ENCODE results near the gene QSOX2.

QSOX2 gene

DNA sequence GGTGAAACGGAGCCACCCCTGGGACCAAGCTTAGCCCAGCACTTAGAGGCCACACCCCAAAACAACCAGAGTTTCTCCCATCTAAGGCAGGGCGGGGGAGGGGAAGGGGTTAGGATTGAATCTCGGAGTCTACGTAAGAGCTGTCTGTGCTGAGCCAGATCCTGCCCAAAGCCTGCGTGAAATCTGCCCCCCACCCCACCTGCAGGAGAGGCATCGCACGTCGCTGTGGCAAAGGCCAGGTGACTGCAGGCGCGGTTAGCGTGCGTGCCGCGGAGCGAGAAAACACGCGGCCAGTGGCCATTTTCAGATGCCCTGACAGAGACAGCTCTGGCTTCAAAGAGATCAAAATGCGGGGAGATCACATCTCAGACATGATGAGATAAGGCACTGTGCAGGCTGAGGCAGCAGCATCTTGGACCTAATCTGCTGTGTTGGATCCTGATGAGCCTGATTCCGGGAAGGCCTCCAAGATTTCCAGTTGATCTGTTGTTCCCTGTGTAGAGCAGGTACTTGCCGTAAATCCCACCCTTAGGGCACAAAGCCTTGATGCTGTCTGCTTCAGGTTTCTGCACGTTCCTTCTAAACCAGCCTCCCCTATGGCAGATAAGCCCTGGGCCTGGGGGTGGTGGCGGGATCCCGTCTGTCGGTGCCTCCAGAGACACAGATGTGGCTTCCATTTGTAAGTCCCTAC, 2.5 kb upstream of the QSOX2 start:
- Histone ChIP-seq H3K36me3 (ENCODE audit: low read depth) (no peaks in the 10 kb centered on the region), H3K4me1 (ENCODE audit: insufficient read depth, poor library complexity, severe bottlenecking) (peaks cover 9% of the 10 kb centered on the region), H3K4me3 (ENCODE audit: severe bottlenecking) (no peak overlapping the region), H3K27ac (ENCODE audit: poor library complexity, severe bottlenecking) (no peak overlapping the region), H3K9me3 (ENCODE audit: severe bottlenecking) (no peaks in the 10 kb centered on the region), H3K27me3 (ENCODE audit: insufficient read depth, poor library complexity, severe bottlenecking) (no peaks in the 10 kb centered on the region)
- ATAC-seq (ENCODE audit: low read depth) (no peak), DNase-seq (ENCODE audit: low spot score) (no peak)
- TF ChIP-seq, protein P1, sequence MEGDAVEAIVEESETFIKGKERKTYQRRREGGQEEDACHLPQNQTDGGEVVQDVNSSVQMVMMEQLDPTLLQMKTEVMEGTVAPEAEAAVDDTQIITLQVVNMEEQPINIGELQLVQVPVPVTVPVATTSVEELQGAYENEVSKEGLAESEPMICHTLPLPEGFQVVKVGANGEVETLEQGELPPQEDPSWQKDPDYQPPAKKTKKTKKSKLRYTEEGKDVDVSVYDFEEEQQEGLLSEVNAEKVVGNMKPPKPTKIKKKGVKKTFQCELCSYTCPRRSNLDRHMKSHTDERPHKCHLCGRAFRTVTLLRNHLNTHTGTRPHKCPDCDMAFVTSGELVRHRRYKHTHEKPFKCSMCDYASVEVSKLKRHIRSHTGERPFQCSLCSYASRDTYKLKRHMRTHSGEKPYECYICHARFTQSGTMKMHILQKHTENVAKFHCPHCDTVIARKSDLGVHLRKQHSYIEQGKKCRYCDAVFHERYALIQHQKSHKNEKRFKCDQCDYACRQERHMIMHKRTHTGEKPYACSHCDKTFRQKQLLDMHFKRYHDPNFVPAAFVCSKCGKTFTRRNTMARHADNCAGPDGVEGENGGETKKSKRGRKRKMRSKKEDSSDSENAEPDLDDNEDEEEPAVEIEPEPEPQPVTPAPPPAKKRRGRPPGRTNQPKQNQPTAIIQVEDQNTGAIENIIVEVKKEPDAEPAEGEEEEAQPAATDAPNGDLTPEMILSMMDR (IDR thresholded peaks at IDR 0.05; ENCODE audit: poor library complexity, severe bottlenecking), result no peak

DNA sequence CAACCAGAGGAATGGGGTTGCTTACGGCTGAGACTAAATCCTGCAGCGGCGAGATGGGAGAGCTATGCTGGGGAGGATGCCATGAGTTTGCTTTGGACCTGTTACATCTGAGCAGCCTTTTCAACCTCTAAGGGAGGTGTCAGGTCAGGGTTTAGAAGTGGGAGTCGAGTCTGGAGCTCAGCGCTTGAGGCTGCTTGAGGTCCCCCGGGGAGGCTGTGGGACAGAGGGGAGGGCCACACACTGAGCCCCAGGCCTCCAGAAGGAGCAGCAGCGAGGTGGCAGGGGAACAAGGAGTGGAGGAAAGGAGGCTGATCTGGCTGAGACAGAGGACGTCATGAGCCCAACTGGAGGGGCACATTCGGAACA, 1.9 kb upstream of the QSOX2 start:
- ATAC-seq (ENCODE audit: low read depth), result no peak
- H3K4me1 ChIP-seq (ENCODE audit: insufficient read depth, poor library complexity, severe bottlenecking), result peaks cover 9% of the 10 kb centered on the region
- H3K27me3 ChIP-seq (ENCODE audit: insufficient read depth, poor library complexity, severe bottlenecking), result no peaks in the 10 kb centered on the region
- TF ChIP-seq, protein P1 (IDR thresholded peaks at IDR 0.05; ENCODE audit: poor library complexity, severe bottlenecking), result no peak
- H3K36me3 ChIP-seq (ENCODE audit: low read depth), result no peaks in the 10 kb centered on the region
- H3K27ac ChIP-seq (ENCODE audit: poor library complexity, severe bottlenecking), result no peak overlapping the region
- H3K9me3 ChIP-seq (ENCODE audit: severe bottlenecking), result no peaks in the 10 kb centered on the region
- H3K4me3 ChIP-seq (ENCODE audit: severe bottlenecking), result no peak overlapping the region
- no peak for DNase-seq (ENCODE audit: low spot score)

DNA sequence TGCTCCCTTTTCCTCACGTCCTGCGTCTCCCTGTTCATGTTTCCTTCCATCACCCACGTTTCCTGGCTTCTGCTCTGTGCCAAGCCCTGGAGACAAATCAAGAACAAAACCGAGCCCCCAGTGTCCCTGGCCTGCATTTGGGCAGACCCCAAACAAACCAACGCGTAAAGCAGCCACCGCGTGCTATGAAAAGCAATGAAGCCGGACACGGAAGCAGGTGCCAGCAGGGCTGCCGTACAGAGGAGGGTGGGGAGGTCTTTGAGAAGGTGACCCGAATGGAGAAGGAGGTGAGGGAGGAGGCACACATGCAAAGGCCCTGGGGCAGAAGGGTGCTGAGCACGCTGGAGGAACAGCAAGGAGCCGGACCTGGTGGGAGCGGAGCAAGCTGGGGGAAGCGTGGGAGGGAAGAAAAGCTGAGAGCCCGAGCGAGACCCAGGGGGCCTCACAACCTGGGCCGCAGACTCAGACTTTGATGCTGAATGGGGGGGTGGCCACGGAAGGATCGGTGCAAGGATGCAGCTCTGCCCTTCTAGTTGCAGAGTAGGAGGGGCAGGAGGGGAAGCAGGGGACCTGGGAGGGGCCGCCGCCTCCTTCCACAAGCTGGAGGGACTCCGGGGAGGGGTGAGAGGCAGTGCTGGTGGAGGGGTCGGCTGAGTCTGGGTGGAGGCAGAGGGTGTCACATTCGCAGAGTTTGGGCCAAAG, 1.4 kb upstream of the QSOX2 start:
- H3K27me3 ChIP-seq (ENCODE audit: insufficient read depth, poor library complexity, severe bottlenecking), result no peaks in the 10 kb centered on the region
- DNase-seq (ENCODE audit: low spot score) (no peak), ATAC-seq (ENCODE audit: low read depth) (no peak)
- H3K27ac ChIP-seq (ENCODE audit: poor library complexity, severe bottlenecking), result no peak overlapping the region
- H3K4me1 ChIP-seq (ENCODE audit: insufficient read depth, poor library complexity, severe bottlenecking), result peaks cover 9% of the 10 kb centered on the region
- H3K4me3 ChIP-seq (ENCODE audit: severe bottlenecking), result no peak overlapping the region
- no peaks in the 10 kb centered on the region for H3K9me3 ChIP-seq (ENCODE audit: severe bottlenecking)
- H3K36me3 ChIP-seq (ENCODE audit: low read depth), result no peaks in the 10 kb centered on the region
- TF ChIP-seq, protein P1 (IDR thresholded peaks at IDR 0.05; ENCODE audit: poor library complexity, severe bottlenecking), result no peak

DNA sequence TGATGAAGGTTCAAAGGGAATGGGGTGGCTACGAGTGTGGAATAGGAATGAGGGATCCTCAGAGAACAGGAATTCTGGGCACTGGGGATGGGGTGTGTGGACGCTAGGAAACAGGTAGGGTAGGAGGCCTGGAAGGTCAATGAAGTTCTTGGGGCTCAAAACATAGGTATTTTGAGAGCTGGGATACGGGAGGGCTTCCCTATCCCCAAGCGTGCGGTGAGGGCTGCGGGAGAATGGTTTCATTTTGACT, 718 bp downstream of the QSOX2 start:
- Histone ChIP-seq H3K9me3 (ENCODE audit: severe bottlenecking) (no peaks in the 10 kb centered on the region), H3K4me1 (ENCODE audit: insufficient read depth, poor library complexity, severe bottlenecking) (peaks cover 9% of the 10 kb centered on the region), H3K4me3 (ENCODE audit: severe bottlenecking) (peak overlapping the region; percentile 97), H3K27ac (ENCODE audit: poor library complexity, severe bottlenecking) (peak overlapping the region; percentile 23), H3K36me3 (ENCODE audit: low read depth) (no peaks in the 10 kb centered on the region), H3K27me3 (ENCODE audit: insufficient read depth, poor library complexity, severe bottlenecking) (no peaks in the 10 kb centered on the region)
- TF ChIP-seq, protein P1 (IDR thresholded peaks at IDR 0.05; ENCODE audit: poor library complexity, severe bottlenecking), result no peak
- no peak for DNase-seq (ENCODE audit: low spot score)
- ATAC-seq (ENCODE audit: low read depth), result peak; percentile 14; the same call in 2 of the 3 replicates
